SK-N-SH (cell line): ENCODE measurements around the gene OTOA. TPM values are rescaled to one million over a fixed set of nuclear protein-coding genes. Genes with fewer than 3 reads are reported as not detected.
"Not testable (repeated sequence)": the region's sequence is repeated elsewhere in the genome, so short reads cannot be mapped to it uniquely, and the experiment has no call there.

Experiments used
- CTCF ChIA-PET: fragments of 300-600, 350-600 bp; formaldehyde crosslinking; extraction: SDS; loops from one replicate; lab custom pipeline; 2021; lab: Yijun Ruan, JAX
- POLR2A ChIA-PET: fragments of 350-600 bp; sonication (Branson Sonifier 250); formaldehyde crosslinking; extraction: SDS; loops from one replicate; lab custom pipeline; 2020; ENCODE audit warnings: antibody characterized with exemption, inconsistent platforms; lab: Yijun Ruan, JAX
- DNase-seq: peaks from one replicate; pipeline ENCODE4 v3.0.0; 2012
- H2AFZ ChIP-seq: fragments of 200-600 bp; sonication (generic); 2 replicates; pipeline ENCODE4 v1.8.1; 2016; ENCODE audit warnings: antibody characterized with exemption, mild to moderate bottlenecking, low read depth
- H3F3A ChIP-seq: fragments of 200-600 bp; sonication (generic); replicated peaks from 2 replicates; pipeline ENCODE3; 2016; ENCODE audit warnings: antibody characterized with exemption, mild to moderate bottlenecking; ENCODE audit not compliant: insufficient read depth
- H3K27ac ChIP-seq, 2 experiments: fragments of 200-500 bp in 1 of 2; fragments of 200-600 bp in 1 of 2; sonication (Bioruptor generic) in 1 of 2; sonication (generic), shearing (Covaris generic) in 1 of 2; 2 replicates each; pipeline versions ENCODE4 v1.5.1 to v1.6.1; 2014 to 2016; ENCODE audit warnings: low read depth in 2 of 2, inconsistent platforms in 1 of 2, low read length in 1 of 2, mild to moderate bottlenecking in 1 of 2, mixed read lengths in 1 of 2
- H3K27me3 ChIP-seq: fragments of 200-600 bp; sonication (generic), shearing (Covaris generic); 2 replicates; pipeline ENCODE4 v1.6.1; 2016; ENCODE audit warnings: mixed run types; ENCODE audit not compliant: insufficient read depth
- H3K36me3 ChIP-seq, 2 experiments: fragments of 200-500 bp in 1 of 2; fragments of 200-600 bp in 1 of 2; sonication (Bioruptor generic) in 1 of 2; sonication (generic) in 1 of 2; replicated peaks in 1 of 2; 2 replicates each; pipeline versions ENCODE3 to v1.5.1; 2014 to 2016; ENCODE audit warnings: low read length in 1 of 2, mild to moderate bottlenecking in 1 of 2; ENCODE audit not compliant: insufficient read depth in 2 of 2, control insufficient read depth in 1 of 2
- H3K4me1 ChIP-seq, 2 experiments: fragments of 200-500 bp in 1 of 2; fragments of 200-600 bp in 1 of 2; sonication (Bioruptor generic) in 1 of 2; sonication (generic), shearing (Covaris generic) in 1 of 2; 2 replicates each; pipeline versions ENCODE4 v1.5.1 to v1.6.1; 2014 to 2016; ENCODE audit warnings: low read depth in 1 of 2, low read length in 1 of 2, mixed run types in 1 of 2; ENCODE audit not compliant: insufficient read depth in 2 of 2, control insufficient read depth in 1 of 2
- H3K4me2 ChIP-seq: fragments of 200-600 bp; sonication (generic), shearing (Covaris generic); 2 replicates; pipeline ENCODE4 v1.6.1; 2017; ENCODE audit warnings: mixed run types
- H3K4me3 ChIP-seq, 2 experiments: fragments of 200-500 bp in 1 of 2; fragments of 200-600 bp in 1 of 2; sonication (Bioruptor generic) in 1 of 2; sonication (generic), shearing (Covaris generic) in 1 of 2; 2 replicates each; pipeline versions ENCODE4 v1.5.1 to v1.8.1; 2014 to 2016; ENCODE audit warnings: low read depth in 2 of 2, inconsistent platforms in 1 of 2, low read length in 1 of 2, mild to moderate bottlenecking in 1 of 2, mixed read lengths in 1 of 2, moderate library complexity in 1 of 2
- H3K79me2 ChIP-seq: fragments of 200-600 bp; sonication (generic); 2 replicates; pipeline ENCODE4 v1.8.1; 2017; ENCODE audit warnings: mild to moderate bottlenecking; ENCODE audit not compliant: insufficient read depth
- H3K9ac ChIP-seq: fragments of 200-600 bp; sonication (generic); 2 replicates; pipeline ENCODE4 v1.6.1; 2017; ENCODE audit warnings: mixed run types
- H3K9me2 ChIP-seq: fragments of 200-600 bp; sonication (generic); 2 replicates; pipeline ENCODE4 v1.6.1; 2017; ENCODE audit warnings: mixed run types
- H3K9me3 ChIP-seq: fragments of 200-600 bp; sonication (generic); 2 replicates; pipeline ENCODE4 v1.6.1; 2017; ENCODE audit warnings: mixed run types, mild to moderate bottlenecking, moderate library complexity
- H4K20me1 ChIP-seq: fragments of 200-600 bp; sonication (generic); 2 replicates; pipeline ENCODE4 v1.6.1; 2017; ENCODE audit warnings: mild to moderate bottlenecking, mixed run types; ENCODE audit not compliant: insufficient read depth
- EP300 ChIP-seq, 2 experiments: IDR thresholded peaks; 2 replicates each; pipeline versions ENCODE4 v1.4.0 to v1.6.1; 2012; ENCODE audit warnings: borderline replicate concordance in 1 of 2, low read depth in 1 of 2, low read length in 1 of 2
- EZH2phosphoT487 ChIP-seq: fragments of 200-600 bp; sonication (generic); IDR thresholded peaks from 2 replicates; pipeline ENCODE4 v1.6.1; 2017; ENCODE audit warnings: low read depth, mixed run types, mild to moderate bottlenecking, antibody characterized with exemption, moderate library complexity, borderline replicate concordance
- FOXJ3 ChIP-seq: sonication (generic); formaldehyde crosslinking; IDR thresholded peaks from 2 replicates; pipeline ENCODE4 v1.5.1; 2020; ENCODE audit warnings: mild to moderate bottlenecking, missing genetic modification reagents
- GATA2 ChIP-seq: sonication (generic); formaldehyde crosslinking; IDR thresholded peaks from 2 replicates; pipeline ENCODE4 v1.5.0; 2020; ENCODE audit warnings: mild to moderate bottlenecking, missing genetic modification reagents
- REST ChIP-seq: IDR thresholded peaks from 2 replicates; pipeline ENCODE4 v1.6.1; 2012; ENCODE audit warnings: mild to moderate bottlenecking, low read depth, low read length, moderate library complexity
- ZBTB33 ChIP-seq: IDR thresholded peaks from 2 replicates; pipeline ENCODE4 v1.4.0; 2012; ENCODE audit warnings: low read depth, borderline replicate concordance
- WGBS: methylation state at CpG from one replicate; pipeline ENCODE4 v1.1.6; 2017; ENCODE audit warnings: low lambda C conversion rate; 5-methylcytosine and 5-hydroxymethylcytosine counted together
- polyA plus RNA-seq, 3 experiments: library from polyadenylated mRNA; depleted of rRNA; stranded (reverse); fragments of >200 nt; gene quantifications; 2 replicates each; pipeline ENCODE4 v1.2.3, GENCODE V29; 2012

The OTOA gene
- polyA plus RNA-seq, 1 of the 3 experiments (the other 2 are of a cell fraction), result 0.02 TPM

- no peak for TF ChIP-seq FOXJ3 (CRISPR knock-in tag)
These were observed 35.5 kb upstream of the OTOA start (continued) for GRCh38 chr16:21628121-21628726.

GRCh38 chr16:21628772-21629171 lies 35.0 kb upstream of the OTOA start:
- ChIA-PET POLR2A (no interaction called here), CTCF (interaction anchor here (0.6 to 1.2 kb wide), 2 partner anchors 8 to 1795 kb away, joined by 3 read pairs; no protein-coding TSS in a partner anchor)
- H3K36me3 ChIP-seq, result peaks cover 5 to 36% of the 10 kb centered on the region in 2 experiments
- H3K9ac ChIP-seq, result no peak overlapping the region
- H2AFZ ChIP-seq, result no peak overlapping the region
- DNase-seq, result no peak
- peaks cover 19 to 20% of the 10 kb centered on the region in 2 experiments for H3K4me1 ChIP-seq
- H4K20me1 ChIP-seq, result no peaks in the 10 kb centered on the region
- no peaks in the 10 kb centered on the region for H3K9me2 ChIP-seq
- H3K27me3 ChIP-seq, result no peaks in the 10 kb centered on the region
- H3K27ac ChIP-seq, result peak overlapping the region in 1 of 2 experiments; percentile 99; a peak in 2 of 4 replicates
- no peaks in the 10 kb centered on the region for H3K9me3 ChIP-seq
- peaks cover 62% of the 10 kb centered on the region for H3K79me2 ChIP-seq
- H3K4me3 ChIP-seq, result no peak overlapping the region
- H3K4me2 ChIP-seq, result no peak overlapping the region
- peaks cover 39% of the 10 kb centered on the region for H3F3A ChIP-seq
- 83% methylated on average over 5 of the region's 5 CpGs for WGBS
- TF ChIP-seq EP300 (IDR thresholded peaks at IDR 0.05; ENCODE audit: borderline replicate concordance in 1 of 2, low read depth in 1 of 2, low read length in 1 of 2), result no peak
- TF ChIP-seq REST, result no peak
- no peak for TF ChIP-seq FOXJ3 (CRISPR knock-in tag)
- TF ChIP-seq ZBTB33, result no peak
- TF ChIP-seq EZH2phosphoT487, result no peak
- TF ChIP-seq GATA2, result no peak

DNA sequence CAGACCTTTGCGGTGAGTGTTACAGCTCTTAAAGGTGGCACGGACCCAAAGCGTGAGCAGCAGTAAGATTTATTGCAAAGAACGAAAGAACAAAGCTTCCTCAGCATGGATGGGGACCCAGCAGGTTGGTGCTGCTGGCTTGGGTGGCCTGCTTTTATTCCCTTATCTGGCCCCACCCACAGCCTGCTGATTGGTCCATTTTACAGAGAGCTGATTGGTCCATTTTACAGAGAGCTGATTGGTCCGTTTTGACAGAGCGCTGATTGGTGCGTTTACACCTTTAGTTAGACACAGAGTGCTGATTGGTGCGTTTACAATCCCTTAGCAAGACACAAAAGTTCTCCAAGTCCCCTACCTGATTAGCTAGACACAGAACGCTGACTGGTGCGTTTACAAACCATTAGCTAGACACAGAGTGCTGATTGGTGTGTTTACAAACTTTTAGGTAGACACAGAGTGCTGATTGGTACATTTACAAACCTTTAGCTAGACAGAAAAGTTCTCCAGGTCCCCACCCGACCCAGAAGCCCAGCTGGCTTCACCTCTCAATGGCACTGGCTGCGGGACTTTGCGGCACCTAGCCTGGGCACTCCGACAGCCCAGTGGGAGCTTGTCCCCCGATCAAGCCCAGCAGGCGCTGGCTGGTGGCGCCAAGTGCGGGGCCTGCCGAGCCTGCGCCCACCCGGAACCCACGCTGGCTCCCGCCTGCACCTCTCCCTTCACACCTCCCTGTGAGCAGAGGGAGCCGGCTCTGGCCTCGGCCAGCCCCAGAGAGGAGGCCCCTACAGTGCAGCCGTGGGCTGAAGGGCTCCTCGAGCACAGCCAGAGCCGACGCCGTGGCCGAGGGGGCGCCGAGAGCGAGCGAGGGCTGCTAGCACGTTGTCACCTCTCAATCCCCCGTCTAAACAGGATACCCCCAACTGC lies 33.9 kb upstream of the OTOA start:
- Histone ChIP-seq H3K4me1 (peaks cover 18 to 20% of the 10 kb centered on the region in 2 experiments), H3F3A (peaks cover 33% of the 10 kb centered on the region), H3K79me2 (peaks cover 52% of the 10 kb centered on the region), H3K36me3 (peaks cover 9 to 35% of the 10 kb centered on the region in 2 experiments)
- H3K27ac ChIP-seq, H3K4me2 ChIP-seq, H3K27me3 ChIP-seq, H3K4me3 ChIP-seq, DNase-seq, H3K9me2 ChIP-seq, POLR2A ChIA-PET, H4K20me1 ChIP-seq, H2AFZ ChIP-seq, H3K9ac ChIP-seq, H3K9me3 ChIP-seq: not testable (repeated sequence)
- CTCF ChIA-PET, result interaction anchor here (1.2 to 2.0 kb wide), 3 partner anchors 9 to 27 kb away, joined by 3 to 7 read pairs (median 6); no protein-coding TSS in a partner anchor
- WGBS, result 96% methylated on average over 10 of the region's 37 CpGs

GRCh38 chr16:21630866-21631265 lies 32.9 kb upstream of the OTOA start:
- H3K27ac ChIP-seq, H3K27me3 ChIP-seq, H3K4me3 ChIP-seq, H3K9me2 ChIP-seq, H4K20me1 ChIP-seq, H3K4me2 ChIP-seq, DNase-seq, H3K9me3 ChIP-seq, H2AFZ ChIP-seq, H3K9ac ChIP-seq, POLR2A ChIA-PET: not testable (repeated sequence)
- peaks cover 23% of the 10 kb centered on the region for H3F3A ChIP-seq
- H3K4me1 ChIP-seq, result peaks cover 11 to 14% of the 10 kb centered on the region in 2 experiments
- peaks cover 6 to 38% of the 10 kb centered on the region in 2 experiments for H3K36me3 ChIP-seq
- peaks cover 47% of the 10 kb centered on the region for H3K79me2 ChIP-seq
- CTCF ChIA-PET, result interaction anchor here (2.0 kb wide), 2 partner anchors 10 to 26 kb away, joined by 6 to 7 read pairs; no protein-coding TSS in a partner anchor
- WGBS, result 94% methylated on average over 6 of the region's 6 CpGs
